Stimulated activated CD8-positive, alpha-beta memory T cell treated with anti-CD3 and anti-CD28 coated beads, Interleukin-4, amount 100 ng/mL, for 48 hours (primary cell): ENCODE results near the gene ZNF772.

ENCODE experiments used
- DNase-seq: peaks from one replicate; pipeline ENCODE4 v3.0.0-alpha.2; 2020

Gene ZNF772

GRCh38 chr19:57435062-57435978 is 42.0 kb downstream of the ZNF772 start, which contains the start of gene ZNF749:
TSS of gene ZNF749 (plus strand) at chr19:57435325. CDS start at chr19:57435579, 254 bp downstream.
- DNase-seq = peak; percentile 95

GRCh38 chr19:57434386-57435061 is 42.8 kb downstream of the ZNF772 start:
- no peak for DNase-seq

- DNase-seq = no peak
Observed at GRCh38 chr19:57421037-57421436, 56.3 kb downstream of the ZNF772 start.

GRCh38 chr19:57419439-57419838 is 57.9 kb downstream of the ZNF772 start:
- DNase-seq = no peak
